Neural progenitor cell (in vitro differentiated cells): ENCODE data around the gene NOC3L. TPM values are rescaled to one million over a fixed set of nuclear protein-coding genes. Genes with fewer than 3 reads are reported as not detected.

Source experiments
- DNase-seq: peaks from one replicate; pipeline ENCODE4 v3.0.0-alpha.2; 2016; ENCODE audit warnings: low spot score
- H2AFZ ChIP-seq: fragments of 200-600 bp; sonication (generic); replicated peaks from 2 replicates; pipeline ENCODE4 v1.6.1; 2016; ENCODE audit warnings: antibody characterized with exemption
- H3F3A ChIP-seq: fragments of 200-600 bp; sonication (generic); 2 replicates; pipeline ENCODE4 v1.6.1; 2016; ENCODE audit warnings: antibody characterized with exemption, low read depth
- H3K27ac ChIP-seq: fragments of 200-600 bp; sonication (generic); 2 replicates; pipeline ENCODE4 v1.5.1; 2016; ENCODE audit warnings: mild to moderate bottlenecking
- H3K27me3 ChIP-seq: fragments of 200-600 bp; sonication (generic); 2 replicates; pipeline ENCODE4 v1.6.1; 2016; ENCODE audit warnings: mild to moderate bottlenecking, moderate library complexity
- H3K36me3 ChIP-seq: fragments of 200-600 bp; sonication (generic); 2 replicates; pipeline ENCODE4 v1.5.1; 2016
- H3K4me1 ChIP-seq: fragments of 200-600 bp; sonication (generic); 2 replicates; pipeline ENCODE4 v1.6.1; 2016; ENCODE audit warnings: mixed run types
- H3K4me2 ChIP-seq: fragments of 200-600 bp; sonication (generic); 2 replicates; pipeline ENCODE4 v1.6.1; 2016
- H3K4me3 ChIP-seq: fragments of 200-600 bp; sonication (generic); 2 replicates; pipeline ENCODE4 v1.5.1; 2016
- H3K79me2 ChIP-seq: fragments of 200-600 bp; sonication (generic); 2 replicates; pipeline ENCODE4 v1.6.1; 2016; ENCODE audit warnings: low read depth
- H3K9ac ChIP-seq: fragments of 200-600 bp; sonication (generic); 2 replicates; pipeline ENCODE4 v1.6.1; 2016
- H3K9me3 ChIP-seq: fragments of 200-600 bp; sonication (generic); 2 replicates; pipeline ENCODE4 v1.5.1; 2016; ENCODE audit warnings: low read depth
- H4K20me1 ChIP-seq: fragments of 200-600 bp; sonication (generic); 2 replicates; pipeline ENCODE4 v1.6.1; 2016; ENCODE audit warnings: low read depth
- H3K27ac Mint-ChIP-seq: 3 replicates; pipeline ENCODE4 v1.8.0; 2021; ENCODE audit warnings: mixed read lengths
- H3K27me3 Mint-ChIP-seq: 2 replicates; pipeline ENCODE4 v1.8.0; 2022; ENCODE audit warnings: low read depth, mild to moderate bottlenecking, inconsistent platforms, moderate library complexity, mixed read lengths; ENCODE audit not compliant: insufficient read depth
- H3K36me3 Mint-ChIP-seq: 3 replicates; pipeline ENCODE4 v1.8.0; 2021; ENCODE audit warnings: mixed read lengths
- H3K4me1 Mint-ChIP-seq: 3 replicates; pipeline ENCODE4 v1.8.0; 2021; ENCODE audit warnings: mixed read lengths
- H3K4me3 Mint-ChIP-seq: 3 replicates; pipeline ENCODE4 v1.8.0; 2021; ENCODE audit warnings: mild to moderate bottlenecking, moderate library complexity, mixed read lengths
- H3K9me3 Mint-ChIP-seq: 3 replicates; pipeline ENCODE4 v1.8.0; 2020; ENCODE audit warnings: mixed read lengths
- CTCF ChIP-seq: fragments of 200-600 bp; sonication (generic); IDR thresholded peaks from 2 replicates; pipeline ENCODE4 v1.5.1; 2017; ENCODE audit warnings: antibody characterized with exemption, mild to moderate bottlenecking
- EZH2 ChIP-seq: fragments of 200-600 bp; sonication (generic); IDR thresholded peaks from 2 replicates; pipeline ENCODE4 v1.6.1; 2017; ENCODE audit warnings: antibody characterized with exemption, mild to moderate bottlenecking, moderate library complexity
- EZH2phosphoT487 ChIP-seq: fragments of 200-600 bp; sonication (generic); IDR thresholded peaks from 2 replicates; pipeline ENCODE4 v1.6.1; 2017; ENCODE audit warnings: antibody characterized with exemption
- total RNA-seq: library from RNA; depleted of rRNA; stranded (reverse); fragments of >200 nt; gene quantifications from 2 replicates; pipeline ENCODE4 v1.2.3, GENCODE V29; 2015; ENCODE audit warnings: low replicate concordance

NOC3L gene
- total RNA-seq, 1 donor from 2014 or later = 49.2 TPM

- H3K36me3 ChIP-seq = no peaks in the 10 kb centered on the region
- H3K9ac ChIP-seq = no peak overlapping the region
- H3K4me1 ChIP-seq = peaks cover 9% of the 10 kb centered on the region
- TF ChIP-seq CTCF (no peak), EZH2 (no peak), EZH2phosphoT487 (no peak)
- peaks cover 12% of the 10 kb centered on the region for H3K4me1 Mint-ChIP-seq
- H3K27ac ChIP-seq = no peak overlapping the region
- no peak for DNase-seq
- H3K27me3 Mint-ChIP-seq = no peaks in the 10 kb centered on the region
- H3K79me2 ChIP-seq = no peaks in the 10 kb centered on the region
- no peak overlapping the region for H2AFZ ChIP-seq
- no peaks in the 10 kb centered on the region for H3K36me3 Mint-ChIP-seq
- H3K27ac Mint-ChIP-seq = no peak overlapping the region
- no peaks in the 10 kb centered on the region for H3K9me3 Mint-ChIP-seq
- no peak overlapping the region for H3K4me3 Mint-ChIP-seq
- no peaks in the 10 kb centered on the region for H3K27me3 ChIP-seq
- no peaks in the 10 kb centered on the region for H3K9me3 ChIP-seq
- no peaks in the 10 kb centered on the region for H4K20me1 ChIP-seq
- no peak overlapping the region for H3K4me2 ChIP-seq
- no peak overlapping the region for H3K4me3 ChIP-seq
- no peaks in the 10 kb centered on the region for H3F3A ChIP-seq
These were observed 70.2 kb downstream of the NOC3L start for GRCh38 chr10:94292434-94293090.

GRCh38 chr10:94288361-94289101 is 74.2 kb downstream of the NOC3L start:
- H3K9me3 Mint-ChIP-seq = no peaks in the 10 kb centered on the region
- H3F3A ChIP-seq = peaks cover 5% of the 10 kb centered on the region
- H3K27ac Mint-ChIP-seq = no peak overlapping the region
- no peaks in the 10 kb centered on the region for H3K27me3 ChIP-seq
- no peak overlapping the region for H2AFZ ChIP-seq
- no peak overlapping the region for H3K4me3 Mint-ChIP-seq
- no peak overlapping the region for H3K4me3 ChIP-seq
- H3K27ac ChIP-seq = no peak overlapping the region
- TF ChIP-seq EZH2 = no peak
- no peak for TF ChIP-seq EZH2phosphoT487
- no peak for TF ChIP-seq CTCF
- H3K4me1 ChIP-seq = peaks cover 9% of the 10 kb centered on the region
- peak; percentile 35 for DNase-seq
- no peak overlapping the region for H3K4me2 ChIP-seq
- H4K20me1 ChIP-seq = no peaks in the 10 kb centered on the region
- H3K79me2 ChIP-seq = no peaks in the 10 kb centered on the region
- no peak overlapping the region for H3K9ac ChIP-seq
- no peaks in the 10 kb centered on the region for H3K27me3 Mint-ChIP-seq
- peaks cover 12% of the 10 kb centered on the region for H3K4me1 Mint-ChIP-seq
- H3K36me3 Mint-ChIP-seq = no peaks in the 10 kb centered on the region
- H3K9me3 ChIP-seq = no peaks in the 10 kb centered on the region
- H3K36me3 ChIP-seq = no peaks in the 10 kb centered on the region

GRCh38 chr10:94287336-94287735 is 75.4 kb downstream of the NOC3L start:
- Histone ChIP-seq H3K4me3 (no peak overlapping the region), H3K9ac (no peak overlapping the region), H3K27ac (no peak overlapping the region), H3K79me2 (no peaks in the 10 kb centered on the region), H4K20me1 (no peaks in the 10 kb centered on the region), H3F3A (peaks cover 5% of the 10 kb centered on the region), H3K4me1 (peaks cover 9% of the 10 kb centered on the region), H3K9me3 (no peaks in the 10 kb centered on the region), H3K4me2 (no peak overlapping the region), H3K27me3 (no peaks in the 10 kb centered on the region), H3K36me3 (no peaks in the 10 kb centered on the region), H2AFZ (no peak overlapping the region)
- no peak for TF ChIP-seq EZH2
- no peak for TF ChIP-seq EZH2phosphoT487
- TF ChIP-seq CTCF = no peak
- H3K4me1 Mint-ChIP-seq = peaks cover 12% of the 10 kb centered on the region
- H3K27me3 Mint-ChIP-seq = no peaks in the 10 kb centered on the region
- H3K27ac Mint-ChIP-seq = no peak overlapping the region
- no peak overlapping the region for H3K4me3 Mint-ChIP-seq
- no peaks in the 10 kb centered on the region for H3K9me3 Mint-ChIP-seq
- DNase-seq = no peak
- H3K36me3 Mint-ChIP-seq = no peaks in the 10 kb centered on the region
